GM12801 (cell line): ENCODE measurements around the gene CNTN4.

Experiments
- CTCF ChIP-seq: IDR thresholded peaks from one replicate; pipeline ENCODE4 v1.5.1; 2011; ENCODE audit warnings: control low read depth; ENCODE audit not compliant: insufficient read length; ENCODE audit errors: extremely low read depth

The CNTN4 gene

GRCh38 chr3:2856138-2857133 is 757.8 kb downstream of the CNTN4 start:
- TF ChIP-seq CTCF = no peak

GRCh38 chr3:2860626-2861025 is 762.0 kb downstream of the CNTN4 start:
- no peak for TF ChIP-seq CTCF

- TF ChIP-seq CTCF = no peak
These were observed 762.5 kb downstream of the CNTN4 start for GRCh38 chr3:2861120-2861519.

- TF ChIP-seq CTCF = no peak
These were observed 763.3 kb downstream of the CNTN4 start for GRCh38 chr3:2861920-2862319.

- TF ChIP-seq CTCF = no peak
These were observed 763.7 kb downstream of the CNTN4 start for GRCh38 chr3:2862366-2862765.

- TF ChIP-seq CTCF = no peak
These were observed 764.5 kb downstream of the CNTN4 start for GRCh38 chr3:2863127-2863526.

GRCh38 chr3:2869905-2870304 is 771.2 kb downstream of the CNTN4 start:
- no peak for TF ChIP-seq CTCF
